GM13977 (cell line): ENCODE measurements around the gene SUGP2.

ENCODE experiments used
- DNase-seq: peaks from one replicate; pipeline ENCODE4 v3.0.0; 2012; ENCODE audit warnings: low spot score
- CTCF ChIP-seq: IDR thresholded peaks from 2 replicates; pipeline ENCODE4 v1.5.1; 2012; ENCODE audit warnings: mild to moderate bottlenecking, control low read depth; ENCODE audit not compliant: insufficient read depth; ENCODE audit errors: extremely low read depth, missing control alignments
- in situ Hi-C: fragments of 300-500 bp; cut with MboI; formaldehyde crosslinking; loops from one replicate; pipeline ENCODE4 v1.12.0; 2022; ENCODE audit warnings: low sequenced_read_pairs, low pct_unique_long_range_greater_than_20kb, mixed read lengths, inconsistent platforms; ENCODE audit not compliant: unreplicated experiment

SUGP2 gene

DNA sequence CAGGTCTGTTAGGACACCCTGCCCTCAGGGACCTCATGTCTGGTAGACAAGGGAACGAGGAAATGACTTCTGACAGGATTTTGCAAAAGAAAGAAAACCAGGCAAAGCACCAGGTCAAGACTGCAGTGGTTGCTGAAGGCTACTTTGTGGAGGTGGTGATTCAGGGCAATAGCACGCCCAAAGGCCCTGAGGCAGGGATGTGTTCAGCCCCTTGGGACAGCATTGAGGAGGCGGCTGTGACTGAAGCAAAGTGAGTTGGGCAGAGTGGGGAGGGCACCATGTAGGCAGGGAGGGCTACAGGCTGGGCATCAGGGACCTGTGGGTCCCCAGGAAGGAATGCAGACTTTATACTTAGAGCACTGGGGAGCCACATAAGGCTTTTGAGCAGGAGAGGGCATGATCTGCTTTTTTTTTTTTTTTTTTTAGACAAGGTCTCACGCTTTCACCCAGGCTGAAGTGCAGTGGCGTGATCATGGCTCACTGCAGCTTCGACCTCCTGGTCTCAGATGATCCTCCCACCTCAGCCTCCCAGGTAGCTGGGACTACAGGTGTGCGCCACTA, 81.5 kb downstream of the SUGP2 start:
- DNase-seq = no peak
- no peak for TF ChIP-seq CTCF
- in situ Hi-C loops = no loop called here

DNA sequence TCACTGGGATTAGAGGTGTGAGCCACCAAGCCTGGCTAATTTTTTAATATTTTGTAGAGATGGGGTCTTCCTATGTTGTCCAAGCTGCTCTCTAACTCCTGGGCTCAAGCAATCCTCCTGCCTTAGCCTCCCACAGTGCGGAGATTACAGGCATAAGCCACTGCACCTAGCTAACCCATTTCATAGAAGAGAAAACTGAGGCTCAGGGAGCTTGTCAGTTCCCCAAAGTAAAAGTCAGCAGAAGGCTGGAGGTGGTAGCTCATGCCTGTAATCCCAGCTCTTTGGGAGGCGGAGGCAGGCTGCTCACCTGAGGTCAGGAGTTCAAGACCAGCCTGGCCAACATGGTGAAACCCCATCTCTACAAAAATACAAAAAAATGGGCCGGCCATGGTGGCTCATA, 83.5 kb downstream of the SUGP2 start:
- in situ Hi-C loops = no loop called here
- no peak for TF ChIP-seq CTCF
- no peak for DNase-seq

GRCh38 chr19:18948976-18949356, 84.4 kb downstream of the SUGP2 start:
- in situ Hi-C loops = no loop called here
- no peak for DNase-seq
- TF ChIP-seq CTCF = no peak

GRCh38 chr19:18948075-18948975, 85.0 kb downstream of the SUGP2 start:
- in situ Hi-C loops = no loop called here
- TF ChIP-seq CTCF = no peak
- DNase-seq = no peak

DNA sequence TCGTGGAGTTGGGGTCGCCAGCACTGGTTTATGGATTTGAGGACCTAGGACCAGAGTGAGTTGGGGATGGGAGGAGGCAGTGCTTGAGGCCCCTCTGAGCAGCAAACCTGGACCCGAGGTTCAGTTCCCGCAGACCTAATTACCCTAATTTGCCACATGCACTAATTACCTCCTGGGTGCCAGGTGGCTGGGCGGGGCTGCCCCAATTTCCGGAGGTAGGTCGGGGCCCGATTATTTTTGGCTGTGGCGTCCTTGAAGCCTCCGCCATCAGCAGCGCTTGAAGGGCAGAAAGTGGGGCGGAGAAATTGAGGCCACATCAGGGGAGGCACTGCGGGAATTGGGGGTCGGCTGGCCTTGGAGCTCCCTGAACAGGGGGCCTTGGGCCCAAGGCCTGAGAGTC, 86.4 kb downstream of the SUGP2 start:
- no peak for DNase-seq
- in situ Hi-C loops = no loop called here

DNA sequence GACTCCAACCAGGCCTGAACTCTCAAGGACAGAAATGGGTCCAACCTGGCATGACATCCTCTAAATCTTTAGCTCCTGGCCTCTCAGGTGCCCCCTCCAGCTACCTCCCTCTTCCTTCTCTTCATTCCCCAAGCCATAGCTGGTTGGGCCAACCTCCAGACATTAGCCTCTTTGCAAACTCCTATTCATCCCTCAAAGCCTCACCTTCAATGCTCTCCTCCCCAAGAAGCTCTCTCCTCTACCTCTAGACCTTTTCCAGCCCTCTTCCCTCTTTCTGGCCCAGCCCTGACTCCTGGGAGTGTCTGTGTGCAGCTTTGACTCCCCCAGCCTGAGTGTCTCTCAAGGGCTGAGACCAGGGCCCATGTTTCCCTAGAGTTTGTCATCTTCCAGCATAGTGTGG, 87.0 kb downstream of the SUGP2 start:
- in situ Hi-C loops = no loop called here
- no peak for DNase-seq
- TF ChIP-seq CTCF = no peak

More for the DNA sequence above, 86.4 kb downstream of the SUGP2 start:
- no peak for TF ChIP-seq CTCF
